ENCODE results near the gene SCN4B. TPM values are rescaled to one million over a fixed set of nuclear protein-coding genes. Genes with fewer than 3 reads are reported as not detected.

SCN4B gene
- total and polyA plus RNA-seq, 4 donors = 0.05 to 0.67 (median 0.42) TPM; not detected in 1

DNA sequence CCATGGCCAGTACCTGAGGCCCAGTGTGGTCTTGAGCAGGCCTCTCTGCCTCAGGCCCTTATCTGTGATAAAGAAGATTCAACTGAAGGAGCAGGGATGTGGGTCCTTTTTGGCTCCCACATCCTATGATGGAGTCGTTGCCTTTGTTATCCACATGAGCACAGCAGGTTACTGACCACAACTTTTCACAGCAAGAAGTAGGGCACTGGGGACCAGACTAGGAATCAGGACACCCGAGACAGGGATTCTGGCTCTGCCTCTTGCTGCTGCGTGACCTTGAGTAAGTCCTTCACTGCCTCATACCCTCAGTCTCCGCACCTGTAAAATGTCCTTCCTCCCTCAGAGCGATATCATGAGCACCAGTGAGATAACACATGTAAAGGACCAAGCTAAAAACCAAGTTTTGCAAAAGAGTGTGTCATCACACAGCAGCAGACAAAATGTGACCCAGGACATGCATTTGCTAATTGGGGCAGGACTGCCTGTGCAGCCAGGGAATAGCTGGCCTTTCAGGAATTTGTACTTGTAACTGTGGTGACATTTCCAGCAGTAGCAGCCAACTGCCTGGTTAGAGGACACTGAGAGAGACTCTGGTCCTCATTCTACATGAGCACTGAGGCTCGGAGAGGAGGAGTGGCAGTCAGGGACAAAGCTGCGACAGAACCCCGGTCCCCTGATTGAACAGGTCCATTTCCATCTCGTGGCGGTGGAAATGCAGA, 52.6 kb downstream of the SCN4B start:
- Histone ChIP-seq H3K9ac (ENCODE audit: low read depth in 1 of 2, low read length in 2 of 2) (no peak overlapping the region), H3K4me1 (ENCODE audit: control insufficient read depth in 4 of 4, insufficient read depth in 4 of 4, low read length in 3 of 4) (peaks cover 0 to 9% (median 1%) of the 10 kb centered on the region in 4 donors), H3K9me3 (ENCODE audit: control insufficient read depth in 4 of 4, low read length in 3 of 4) (no peaks in the 10 kb centered on the region), H3K27me3 (ENCODE audit: control insufficient read depth in 4 of 4, insufficient read depth in 4 of 4, low read length in 3 of 4) (no peaks in the 10 kb centered on the region), H3K36me3 (ENCODE audit: control insufficient read depth in 4 of 4, insufficient read depth in 3 of 4, low read depth in 1 of 4, low read length in 3 of 4) (no peaks in the 10 kb centered on the region), H3K27ac (ENCODE audit: low read depth in 1 of 2, low read length in 2 of 2) (no peak overlapping the region), H3K4me3 (ENCODE audit: low read depth in 1 of 3, low read length in 3 of 3) (no peak overlapping the region)
- DNase-seq (ENCODE audit: low spot score) = no peak
- TF ChIP-seq YY1 (IDR thresholded peaks at IDR 0.05) = no peak
- no peak for TF ChIP-seq RXRA (IDR thresholded peaks at IDR 0.05)
- no peak for TF ChIP-seq GABPA (IDR thresholded peaks at IDR 0.05 in 1 of 2, conservative IDR thresholded peaks at IDR 0.05 in 1 of 2)
- TF ChIP-seq, protein P1, sequence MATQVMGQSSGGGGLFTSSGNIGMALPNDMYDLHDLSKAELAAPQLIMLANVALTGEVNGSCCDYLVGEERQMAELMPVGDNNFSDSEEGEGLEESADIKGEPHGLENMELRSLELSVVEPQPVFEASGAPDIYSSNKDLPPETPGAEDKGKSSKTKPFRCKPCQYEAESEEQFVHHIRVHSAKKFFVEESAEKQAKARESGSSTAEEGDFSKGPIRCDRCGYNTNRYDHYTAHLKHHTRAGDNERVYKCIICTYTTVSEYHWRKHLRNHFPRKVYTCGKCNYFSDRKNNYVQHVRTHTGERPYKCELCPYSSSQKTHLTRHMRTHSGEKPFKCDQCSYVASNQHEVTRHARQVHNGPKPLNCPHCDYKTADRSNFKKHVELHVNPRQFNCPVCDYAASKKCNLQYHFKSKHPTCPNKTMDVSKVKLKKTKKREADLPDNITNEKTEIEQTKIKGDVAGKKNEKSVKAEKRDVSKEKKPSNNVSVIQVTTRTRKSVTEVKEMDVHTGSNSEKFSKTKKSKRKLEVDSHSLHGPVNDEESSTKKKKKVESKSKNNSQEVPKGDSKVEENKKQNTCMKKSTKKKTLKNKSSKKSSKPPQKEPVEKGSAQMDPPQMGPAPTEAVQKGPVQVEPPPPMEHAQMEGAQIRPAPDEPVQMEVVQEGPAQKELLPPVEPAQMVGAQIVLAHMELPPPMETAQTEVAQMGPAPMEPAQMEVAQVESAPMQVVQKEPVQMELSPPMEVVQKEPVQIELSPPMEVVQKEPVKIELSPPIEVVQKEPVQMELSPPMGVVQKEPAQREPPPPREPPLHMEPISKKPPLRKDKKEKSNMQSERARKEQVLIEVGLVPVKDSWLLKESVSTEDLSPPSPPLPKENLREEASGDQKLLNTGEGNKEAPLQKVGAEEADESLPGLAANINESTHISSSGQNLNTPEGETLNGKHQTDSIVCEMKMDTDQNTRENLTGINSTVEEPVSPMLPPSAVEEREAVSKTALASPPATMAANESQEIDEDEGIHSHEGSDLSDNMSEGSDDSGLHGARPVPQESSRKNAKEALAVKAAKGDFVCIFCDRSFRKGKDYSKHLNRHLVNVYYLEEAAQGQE (IDR thresholded peaks at IDR 0.05) = no peak
- TF ChIP-seq, protein P2, sequence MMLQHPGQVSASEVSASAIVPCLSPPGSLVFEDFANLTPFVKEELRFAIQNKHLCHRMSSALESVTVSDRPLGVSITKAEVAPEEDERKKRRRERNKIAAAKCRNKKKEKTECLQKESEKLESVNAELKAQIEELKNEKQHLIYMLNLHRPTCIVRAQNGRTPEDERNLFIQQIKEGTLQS (IDR thresholded peaks at IDR 0.05) = no peak
- TF ChIP-seq, protein P3, sequence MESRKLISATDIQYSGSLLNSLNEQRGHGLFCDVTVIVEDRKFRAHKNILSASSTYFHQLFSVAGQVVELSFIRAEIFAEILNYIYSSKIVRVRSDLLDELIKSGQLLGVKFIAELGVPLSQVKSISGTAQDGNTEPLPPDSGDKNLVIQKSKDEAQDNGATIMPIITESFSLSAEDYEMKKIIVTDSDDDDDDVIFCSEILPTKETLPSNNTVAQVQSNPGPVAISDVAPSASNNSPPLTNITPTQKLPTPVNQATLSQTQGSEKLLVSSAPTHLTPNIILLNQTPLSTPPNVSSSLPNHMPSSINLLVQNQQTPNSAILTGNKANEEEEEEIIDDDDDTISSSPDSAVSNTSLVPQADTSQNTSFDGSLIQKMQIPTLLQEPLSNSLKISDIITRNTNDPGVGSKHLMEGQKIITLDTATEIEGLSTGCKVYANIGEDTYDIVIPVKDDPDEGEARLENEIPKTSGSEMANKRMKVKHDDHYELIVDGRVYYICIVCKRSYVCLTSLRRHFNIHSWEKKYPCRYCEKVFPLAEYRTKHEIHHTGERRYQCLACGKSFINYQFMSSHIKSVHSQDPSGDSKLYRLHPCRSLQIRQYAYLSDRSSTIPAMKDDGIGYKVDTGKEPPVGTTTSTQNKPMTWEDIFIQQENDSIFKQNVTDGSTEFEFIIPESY (IDR thresholded peaks at IDR 0.05) = no peak
- no peak for TF ChIP-seq JUND (IDR thresholded peaks at IDR 0.05)
- 85% methylated on average over 10 of the region's 10 CpGs for WGBS

DNA sequence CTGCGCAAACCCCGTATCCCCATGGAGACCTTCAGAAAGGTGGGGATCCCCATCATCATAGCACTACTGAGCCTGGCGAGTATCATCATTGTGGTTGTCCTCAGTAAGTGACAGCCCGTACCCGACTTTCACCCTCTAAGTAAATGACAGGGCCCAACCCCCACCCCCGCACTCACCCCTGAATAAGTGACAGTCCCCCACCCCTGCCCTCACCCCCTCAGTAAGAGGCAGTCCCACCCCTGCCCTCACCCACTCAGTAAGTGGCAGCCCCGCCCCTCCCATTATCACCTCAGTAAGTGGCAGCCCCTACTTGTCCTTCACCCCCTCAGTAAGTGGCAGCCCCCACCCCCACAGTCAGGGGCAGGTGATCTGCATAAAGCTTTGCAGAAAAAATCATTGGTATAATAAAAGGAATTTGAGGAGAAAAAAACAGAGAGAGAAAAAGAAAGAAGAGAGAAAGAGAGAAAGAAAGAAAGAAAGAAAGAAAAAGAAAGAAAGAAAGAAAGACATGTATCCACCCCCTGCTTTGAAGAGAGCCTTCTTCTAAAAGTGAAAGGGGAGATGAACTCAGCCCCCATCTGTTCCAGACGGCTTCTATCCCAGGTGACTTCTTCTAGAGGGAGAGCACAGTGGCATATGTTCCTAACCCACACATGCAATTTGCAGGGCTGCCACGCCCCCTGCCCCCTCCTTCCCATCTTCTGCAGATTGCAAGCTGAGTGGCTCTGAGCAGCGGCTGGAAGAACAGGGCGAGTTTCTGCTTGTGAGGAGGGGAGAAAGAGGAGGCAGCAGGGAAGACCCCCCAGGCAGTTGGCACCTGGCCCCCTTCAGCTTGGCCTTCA, 53.4 kb downstream of the SCN4B start:
- Histone ChIP-seq H3K27ac (ENCODE audit: low read depth in 1 of 2, low read length in 2 of 2) (no peak overlapping the region), H3K9ac (ENCODE audit: low read depth in 1 of 2, low read length in 2 of 2) (no peak overlapping the region), H3K36me3 (ENCODE audit: control insufficient read depth in 4 of 4, insufficient read depth in 3 of 4, low read depth in 1 of 4, low read length in 3 of 4) (no peaks in the 10 kb centered on the region), H3K9me3 (ENCODE audit: control insufficient read depth in 4 of 4, low read length in 3 of 4) (no peaks in the 10 kb centered on the region), H3K4me1 (ENCODE audit: control insufficient read depth in 4 of 4, insufficient read depth in 4 of 4, low read length in 3 of 4) (peaks cover 0 to 9% (median 1%) of the 10 kb centered on the region in 4 donors), H3K27me3 (ENCODE audit: control insufficient read depth in 4 of 4, insufficient read depth in 4 of 4, low read length in 3 of 4) (no peaks in the 10 kb centered on the region), H3K4me3 (ENCODE audit: low read depth in 1 of 3, low read length in 3 of 3) (no peak overlapping the region)
- no peak for DNase-seq (ENCODE audit: low spot score)
- TF ChIP-seq, protein P1 (IDR thresholded peaks at IDR 0.05) = no peak
- 91% methylated on average over 11 of the region's 11 CpGs for WGBS
